CD4-positive, CD25-positive, alpha-beta regulatory T cell (primary cell): ENCODE results near the gene CXCL3. TPM values are rescaled to one million over a fixed set of nuclear protein-coding genes. Genes with fewer than 3 reads are reported as not detected.

Experiments used
- ATAC-seq, 2 donors: fragments of 150-1000 bp; cut with Tn5 transposase; one replicate each; pipeline ENCODE4 v1.10.0; 2021; ENCODE audit warnings: low read depth in 2 of 2, moderate number of reproducible peaks in 2 of 2, moderate library complexity in 1 of 2
- DNase-seq, 3 donors: peaks; one replicate each; pipeline versions ENCODE4 v3.0.0 to v3.0.0-alpha.2; 2012 to 2022; ENCODE audit warnings: mixed read lengths in 1 of 3
- H3K27ac ChIP-seq: one replicate; pipeline ENCODE4 v1.7.0; 2013; ENCODE audit warnings: mild to moderate bottlenecking, low read length; ENCODE audit not compliant: insufficient read depth, poor library complexity, severe bottlenecking
- H3K27me3 ChIP-seq: one replicate; pipeline ENCODE4 v1.7.0; 2013; ENCODE audit warnings: low read length; ENCODE audit not compliant: control insufficient read depth, insufficient read depth
- H3K36me3 ChIP-seq: one replicate; pipeline ENCODE4 v1.7.0; 2013; ENCODE audit warnings: mild to moderate bottlenecking, low read length, moderate library complexity; ENCODE audit not compliant: control insufficient read depth, insufficient read depth
- H3K4me1 ChIP-seq: 2 replicates; pipeline ENCODE4 v1.7.0; 2013; ENCODE audit warnings: mild to moderate bottlenecking, low read length; ENCODE audit not compliant: insufficient read depth, control insufficient read depth, poor library complexity, severe bottlenecking
- H3K4me3 ChIP-seq: one replicate; pipeline ENCODE4 v1.7.0; 2013; ENCODE audit warnings: low read depth, mild to moderate bottlenecking, low read length, moderate library complexity
- H3K9me3 ChIP-seq, 2 experiments: 1 replicate in 1 of 2; 2 replicates in 1 of 2; pipeline ENCODE4 v1.7.0; 2013; ENCODE audit warnings: low read length in 2 of 2, mild to moderate bottlenecking in 1 of 2, moderate library complexity in 1 of 2; ENCODE audit not compliant: control insufficient read depth in 2 of 2
- H3K27ac Mint-ChIP-seq, 3 donors: one replicate each; pipeline ENCODE4 v1.8.0; 2020 to 2022; ENCODE audit warnings: mild to moderate bottlenecking in 3 of 3, mixed read lengths in 3 of 3, moderate library complexity in 2 of 3
- H3K27me3 Mint-ChIP-seq: one replicate; pipeline ENCODE4 v1.8.0; 2022; ENCODE audit warnings: mild to moderate bottlenecking, mixed read lengths
- H3K36me3 Mint-ChIP-seq: one replicate; pipeline ENCODE4 v1.8.0; 2020; ENCODE audit warnings: mixed read lengths
- H3K4me1 Mint-ChIP-seq, 4 donors: one replicate each; pipeline ENCODE4 v1.8.0; 2020 to 2022; ENCODE audit warnings: mixed read lengths in 4 of 4, mild to moderate bottlenecking in 1 of 4
- H3K4me3 Mint-ChIP-seq, 4 donors: one replicate each; pipeline ENCODE4 v1.8.0; 2020 to 2022; ENCODE audit warnings: mild to moderate bottlenecking in 4 of 4, mixed read lengths in 4 of 4, moderate library complexity in 3 of 4
- H3K9me3 Mint-ChIP-seq, 7 donors: one replicate each; pipeline ENCODE4 v1.8.0; 2020 to 2022; ENCODE audit warnings: mixed read lengths in 7 of 7, mild to moderate bottlenecking in 3 of 7, moderate library complexity in 2 of 7
- polyA plus RNA-seq, 4 donors: library from polyadenylated mRNA; unstranded; fragments of 300-500 nt; fragmentation: Illumina TruSeq; gene quantifications; one replicate each; pipeline ENCODE4 v1.2.3, GENCODE V29; 2021
- total RNA-seq: library from RNA; stranded (reverse); gene quantifications from one replicate; pipeline ENCODE4 v1.2.3, GENCODE V29; 2022

The CXCL3 gene
- total and polyA plus RNA-seq, 5 donors from 2014 or later = not detected

- Histone ChIP-seq H3K4me1 (no peaks in the 10 kb centered on the region), H3K27ac (no peak overlapping the region), H3K27me3 (no peaks in the 10 kb centered on the region), H3K9me3 (no peaks in the 10 kb centered on the region), H3K36me3 (no peaks in the 10 kb centered on the region), H3K4me3 (no peak overlapping the region)
- no peaks in the 10 kb centered on the region for H3K27me3 Mint-ChIP-seq
- no peak overlapping the region for H3K4me3 Mint-ChIP-seq
- ATAC-seq = no peak
- no peaks in the 10 kb centered on the region for H3K4me1 Mint-ChIP-seq
- peaks cover 0 to 7% (median 2%) of the 10 kb centered on the region in 7 donors for H3K9me3 Mint-ChIP-seq
- H3K27ac Mint-ChIP-seq = no peak overlapping the region
- no peaks in the 10 kb centered on the region for H3K36me3 Mint-ChIP-seq
- DNase-seq = no peak
Measured at GRCh38 chr4:74059161-74059829, 20.8 kb upstream of the CXCL3 start.

DNA sequence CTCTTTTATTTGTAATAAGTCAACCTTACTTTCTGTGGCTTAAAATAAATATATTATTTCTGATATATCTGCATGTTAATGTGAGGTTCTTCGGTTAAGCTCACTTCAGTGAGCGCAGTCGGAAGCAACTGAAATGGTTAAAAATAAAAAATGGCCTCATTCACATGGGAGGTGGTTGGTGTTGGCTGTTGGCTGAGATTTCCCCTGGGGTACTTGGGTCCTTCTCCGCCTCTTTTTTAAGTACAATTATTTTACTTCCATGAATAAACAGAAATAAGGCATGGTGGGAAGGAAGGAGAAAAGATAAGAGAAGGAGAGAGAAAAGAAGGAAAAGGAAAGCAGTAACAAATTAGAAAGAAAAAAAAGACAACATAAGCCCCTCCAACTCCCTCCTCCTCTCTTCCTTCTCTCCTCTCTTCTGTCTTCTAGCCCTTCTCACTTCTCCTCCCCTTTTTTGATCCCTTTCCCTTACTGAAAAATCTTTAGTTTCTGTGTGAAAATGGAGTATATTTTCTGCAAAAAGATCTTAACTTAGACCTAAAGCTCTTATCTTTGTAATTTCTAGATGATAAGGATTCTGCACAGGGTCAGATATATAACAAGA, 19.7 kb upstream of the CXCL3 start:
- DNase-seq (no peak), ATAC-seq (no peak)
- Mint-ChIP-seq H3K4me3 (no peak overlapping the region), H3K27ac (no peak overlapping the region), H3K27me3 (no peaks in the 10 kb centered on the region), H3K9me3 (peaks cover 0 to 7% (median 2%) of the 10 kb centered on the region in 7 donors), H3K4me1 (no peaks in the 10 kb centered on the region), H3K36me3 (no peaks in the 10 kb centered on the region)
- Histone ChIP-seq H3K27ac (no peak overlapping the region), H3K4me1 (no peaks in the 10 kb centered on the region), H3K9me3 (no peaks in the 10 kb centered on the region), H3K36me3 (no peaks in the 10 kb centered on the region), H3K27me3 (no peaks in the 10 kb centered on the region), H3K4me3 (no peak overlapping the region)

- no peaks in the 10 kb centered on the region for H3K27me3 ChIP-seq
- Mint-ChIP-seq H3K27ac (no peak overlapping the region), H3K36me3 (no peaks in the 10 kb centered on the region), H3K4me3 (no peak overlapping the region), H3K4me1 (no peaks in the 10 kb centered on the region), H3K27me3 (no peaks in the 10 kb centered on the region), H3K9me3 (peaks cover 0 to 7% (median 2%) of the 10 kb centered on the region in 7 donors)
- H3K27ac ChIP-seq = no peak overlapping the region
- DNase-seq (no peak), ATAC-seq (no peak)
- H3K4me1 ChIP-seq = no peaks in the 10 kb centered on the region
- no peaks in the 10 kb centered on the region for H3K9me3 ChIP-seq
- no peaks in the 10 kb centered on the region for H3K36me3 ChIP-seq
- no peak overlapping the region for H3K4me3 ChIP-seq
Measured at GRCh38 chr4:74057588-74057987, 19.1 kb upstream of the CXCL3 start.

- no peak for DNase-seq
- Histone ChIP-seq H3K27me3 (no peaks in the 10 kb centered on the region), H3K36me3 (no peaks in the 10 kb centered on the region), H3K4me1 (no peaks in the 10 kb centered on the region), H3K4me3 (no peak overlapping the region), H3K9me3 (no peaks in the 10 kb centered on the region), H3K27ac (no peak overlapping the region)
- H3K27me3 Mint-ChIP-seq = no peaks in the 10 kb centered on the region
- H3K9me3 Mint-ChIP-seq = peaks cover 0 to 7% (median 2%) of the 10 kb centered on the region in 7 donors
- H3K36me3 Mint-ChIP-seq = no peaks in the 10 kb centered on the region
- no peak for ATAC-seq
- no peak overlapping the region for H3K27ac Mint-ChIP-seq
- no peaks in the 10 kb centered on the region for H3K4me1 Mint-ChIP-seq
- H3K4me3 Mint-ChIP-seq = no peak overlapping the region
Measured at GRCh38 chr4:74056858-74057562, 18.5 kb upstream of the CXCL3 start.

DNA sequence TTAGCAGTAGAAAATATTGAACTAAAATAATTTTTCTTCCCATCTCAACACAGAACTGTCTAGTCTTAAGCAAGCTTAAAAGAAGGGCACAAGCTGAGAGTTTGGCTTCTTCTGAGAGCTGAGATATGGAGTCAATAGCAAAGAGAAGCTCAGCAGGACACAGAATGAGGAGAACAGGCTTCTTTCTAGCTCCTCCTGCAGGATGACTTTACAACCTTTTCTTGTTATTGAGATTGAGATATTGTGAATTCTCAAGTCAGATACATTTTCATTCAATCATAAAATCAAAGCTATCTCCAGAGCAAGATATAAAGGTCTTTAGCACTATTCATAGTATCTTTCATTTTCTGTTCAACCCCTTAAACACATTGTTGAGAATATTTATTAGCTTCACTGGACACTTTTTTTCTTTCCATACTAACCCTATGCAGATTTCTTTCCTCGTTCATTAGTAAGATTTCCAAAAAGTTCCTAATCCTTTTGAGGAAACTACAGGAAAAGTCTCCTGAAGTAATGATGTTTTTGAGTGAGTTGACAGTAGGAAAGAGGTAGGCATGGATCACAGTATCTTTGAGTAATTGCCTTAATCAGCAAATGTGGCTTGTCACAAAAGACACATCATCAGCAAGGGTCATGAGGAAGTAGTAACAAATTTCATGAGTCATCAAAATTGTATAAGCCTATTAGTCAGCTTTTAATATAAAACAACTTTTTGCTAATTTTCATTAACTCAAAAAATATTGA, 17.8 kb upstream of the CXCL3 start:
- no peaks in the 10 kb centered on the region for H3K9me3 ChIP-seq
- ATAC-seq (no peak), DNase-seq (no peak)
- H3K4me1 ChIP-seq = no peaks in the 10 kb centered on the region
- Mint-ChIP-seq H3K36me3 (no peaks in the 10 kb centered on the region), H3K4me3 (no peak overlapping the region), H3K27ac (no peak overlapping the region), H3K4me1 (no peaks in the 10 kb centered on the region), H3K27me3 (no peaks in the 10 kb centered on the region), H3K9me3 (peaks cover 0 to 7% (median 2%) of the 10 kb centered on the region in 7 donors)
- H3K27me3 ChIP-seq = no peaks in the 10 kb centered on the region
- H3K4me3 ChIP-seq = no peak overlapping the region
- H3K36me3 ChIP-seq = no peaks in the 10 kb centered on the region
- H3K27ac ChIP-seq = no peak overlapping the region

GRCh38 chr4:74055498-74055897, 17.0 kb upstream of the CXCL3 start:
- H3K27me3 ChIP-seq = no peaks in the 10 kb centered on the region
- no peaks in the 10 kb centered on the region for H3K36me3 Mint-ChIP-seq
- H3K9me3 ChIP-seq = no peaks in the 10 kb centered on the region
- H3K4me1 Mint-ChIP-seq = no peaks in the 10 kb centered on the region
- no peaks in the 10 kb centered on the region for H3K27me3 Mint-ChIP-seq
- peaks cover 0 to 11% (median 2%) of the 10 kb centered on the region in 7 donors for H3K9me3 Mint-ChIP-seq
- no peak overlapping the region for H3K27ac Mint-ChIP-seq
- ATAC-seq (no peak), DNase-seq (no peak)
- no peaks in the 10 kb centered on the region for H3K36me3 ChIP-seq
- H3K27ac ChIP-seq = no peak overlapping the region
- H3K4me1 ChIP-seq = no peaks in the 10 kb centered on the region
- H3K4me3 Mint-ChIP-seq = no peak overlapping the region
- no peak overlapping the region for H3K4me3 ChIP-seq

DNA sequence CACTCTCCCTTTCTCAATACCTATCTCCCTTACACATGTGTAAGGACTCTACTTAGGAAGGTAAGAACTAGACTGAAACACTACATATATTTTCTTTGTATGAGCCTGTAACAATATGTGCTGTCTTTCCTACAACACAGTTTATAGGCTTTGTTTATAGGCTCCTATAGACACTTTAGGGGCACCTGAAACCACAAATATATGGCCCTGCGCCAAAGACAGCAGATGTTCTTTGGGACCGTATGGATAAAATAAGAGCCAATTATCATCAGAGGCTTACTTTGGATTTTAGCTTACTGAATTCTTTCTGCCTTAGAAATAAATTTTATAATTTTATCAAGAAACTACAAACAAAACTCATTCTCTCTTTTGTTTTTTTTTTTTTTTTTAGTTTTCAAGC, 16.6 kb upstream of the CXCL3 start:
- H3K27me3 ChIP-seq = no peaks in the 10 kb centered on the region
- DNase-seq (no peak), ATAC-seq (no peak)
- Mint-ChIP-seq H3K36me3 (no peaks in the 10 kb centered on the region), H3K27me3 (peaks cover 4% of the 10 kb centered on the region), H3K27ac (no peak overlapping the region), H3K4me3 (no peak overlapping the region), H3K4me1 (no peaks in the 10 kb centered on the region), H3K9me3 (peaks cover 0 to 11% (median 2%) of the 10 kb centered on the region in 7 donors)
- H3K36me3 ChIP-seq = no peaks in the 10 kb centered on the region
- H3K4me1 ChIP-seq = no peaks in the 10 kb centered on the region
- no peak overlapping the region for H3K4me3 ChIP-seq
- H3K27ac ChIP-seq = no peak overlapping the region
- no peaks in the 10 kb centered on the region for H3K9me3 ChIP-seq
